Measurements from ENCODE around the gene USP32.

Gene USP32

GRCh38 chr17:60158751-60159478 lies 233.0 kb downstream of the USP32 start:
- no peak for DNase-seq (ENCODE audit: low read depth in 1 of 2, low spot score in 1 of 2)

- DNase-seq (ENCODE audit: low read depth in 1 of 2, low spot score in 1 of 2): no peak
These were observed 234.4 kb downstream of the USP32 start for GRCh38 chr17:60157487-60158040.

GRCh38 chr17:60156746-60157145 lies 235.2 kb downstream of the USP32 start:
- DNase-seq (ENCODE audit: low read depth in 1 of 2, low spot score in 1 of 2): no peak

- DNase-seq (ENCODE audit: low read depth in 1 of 2, low spot score in 1 of 2): no peak
These were observed 236.1 kb downstream of the USP32 start for GRCh38 chr17:60155815-60156214.

DNA sequence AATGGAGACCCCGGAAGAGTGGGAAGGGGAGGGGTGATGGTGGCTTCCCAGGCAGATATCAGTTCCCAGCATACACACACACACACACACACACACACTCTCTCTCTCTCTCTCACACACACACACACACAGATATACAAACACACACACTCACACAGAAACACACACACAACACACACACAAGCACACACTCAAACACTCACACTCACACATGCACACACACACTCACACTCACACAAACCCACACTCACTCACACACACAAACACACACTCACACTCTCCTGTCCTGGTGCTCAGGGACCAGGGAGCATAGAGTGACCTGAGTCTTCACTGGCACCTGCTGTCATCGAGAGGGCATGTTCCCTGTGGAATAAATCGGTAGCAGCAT lies 236.5 kb downstream of the USP32 start:
- DNase-seq (ENCODE audit: low read depth in 1 of 2, low spot score in 1 of 2): no peak

DNA sequence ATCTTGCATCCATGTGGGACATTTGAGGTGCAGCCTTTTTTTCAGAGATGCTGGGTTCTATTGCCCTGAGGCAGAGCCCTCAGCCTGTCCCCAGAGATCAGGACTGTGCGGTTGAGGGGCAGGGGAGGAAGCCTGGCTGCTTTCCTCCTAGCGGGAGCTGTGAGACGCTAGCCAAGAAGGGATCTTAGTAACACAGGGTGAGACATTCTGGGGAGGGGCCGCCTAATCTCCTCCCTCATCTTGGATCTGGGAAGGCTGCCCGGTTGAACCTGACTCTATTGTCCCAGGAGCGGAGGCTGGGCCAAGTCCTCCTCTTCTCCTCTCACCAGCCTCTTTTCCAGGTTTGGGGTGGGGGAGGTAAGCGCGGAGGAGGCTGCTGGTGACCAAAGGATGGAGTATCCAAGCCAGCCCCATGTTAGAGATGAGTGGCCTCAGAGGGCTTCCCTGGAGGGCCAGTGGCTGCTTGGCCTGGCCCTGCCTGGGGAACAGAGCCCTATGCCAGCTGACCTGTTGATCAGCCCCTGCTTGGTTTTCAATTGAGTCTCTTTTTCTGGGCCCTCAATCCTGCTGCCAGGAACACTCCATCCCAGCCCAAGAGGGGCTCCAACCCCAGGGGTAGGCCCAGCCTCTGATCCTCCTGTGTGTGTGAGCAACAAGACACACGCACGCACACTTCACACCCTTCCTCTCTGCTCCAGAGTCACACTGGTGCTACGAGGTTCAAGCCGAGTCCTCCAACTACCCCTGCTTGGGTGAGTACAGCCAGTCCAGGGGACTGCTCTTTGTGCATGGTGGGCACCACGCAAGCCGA lies 237.1 kb downstream of the USP32 start:
- no peak for DNase-seq (ENCODE audit: low read depth in 1 of 2, low spot score in 1 of 2)

GRCh38 chr17:60153606-60154390 lies 238.1 kb downstream of the USP32 start:
- no peak for DNase-seq (ENCODE audit: low read depth in 1 of 2, low spot score in 1 of 2)

- no peak for DNase-seq (ENCODE audit: low read depth in 1 of 2, low spot score in 1 of 2)
These were observed 240.6 kb downstream of the USP32 start for GRCh38 chr17:60151355-60151754.

GRCh38 chr17:60149691-60150582 lies 242.0 kb downstream of the USP32 start, which contains the start of gene CA4:
CA4 (plus strand) TSS chr17:60149973; CDS start chr17:60150035, 62 bp downstream.
- no peak for DNase-seq (ENCODE audit: low read depth in 1 of 2, low spot score in 1 of 2)

- DNase-seq (ENCODE audit: low read depth in 1 of 2, low spot score in 1 of 2): no peak
These were observed 243.6 kb downstream of the USP32 start for GRCh38 chr17:60148373-60148772.

GRCh38 chr17:60147553-60148223 lies 244.2 kb downstream of the USP32 start:
- no peak for DNase-seq (ENCODE audit: low read depth in 1 of 2, low spot score in 1 of 2)

- no peak for DNase-seq (ENCODE audit: low read depth in 1 of 2, low spot score in 1 of 2)
These were observed 245.7 kb downstream of the USP32 start for GRCh38 chr17:60146206-60146605.

- no peak for DNase-seq (ENCODE audit: low read depth in 1 of 2, low spot score in 1 of 2)
These were observed 246.7 kb downstream of the USP32 start for GRCh38 chr17:60145006-60145935.

DNA sequence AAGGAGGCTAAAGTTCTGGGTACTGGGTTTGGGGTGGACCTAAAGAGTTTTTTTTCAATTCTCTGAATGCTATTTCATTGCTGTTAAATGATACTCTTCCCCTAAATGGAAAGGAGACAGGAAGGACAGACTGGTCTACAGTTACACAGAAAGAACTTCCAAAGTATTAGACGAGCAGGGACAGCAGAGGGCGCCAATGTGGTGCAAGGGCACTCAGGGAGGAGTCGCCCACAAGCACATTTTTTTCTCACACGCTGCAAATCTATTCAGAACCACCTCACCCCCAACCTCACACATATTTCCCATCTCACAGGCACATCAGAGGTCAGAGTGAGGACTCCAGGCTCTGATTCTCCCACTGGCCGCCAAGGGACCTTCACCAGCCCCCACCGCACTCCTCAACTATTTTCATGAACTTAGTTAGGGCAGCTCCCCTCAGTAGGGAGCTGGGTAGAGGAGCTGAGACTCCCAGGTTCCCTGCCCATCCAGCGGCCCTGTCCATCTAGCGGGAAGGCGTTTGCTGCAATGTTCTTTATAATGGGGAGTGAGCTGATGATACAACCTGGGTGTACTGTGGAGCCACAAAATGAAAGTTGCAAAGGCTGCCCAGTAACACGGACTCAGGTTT lies 248.9 kb downstream of the USP32 start:
- DNase-seq (ENCODE audit: low read depth in 1 of 2, low spot score in 1 of 2): peak; percentile 25 to 64

GRCh38 chr17:60141111-60142018 lies 250.6 kb downstream of the USP32 start:
- DNase-seq (ENCODE audit: low read depth in 1 of 2, low spot score in 1 of 2): no peak

DNA sequence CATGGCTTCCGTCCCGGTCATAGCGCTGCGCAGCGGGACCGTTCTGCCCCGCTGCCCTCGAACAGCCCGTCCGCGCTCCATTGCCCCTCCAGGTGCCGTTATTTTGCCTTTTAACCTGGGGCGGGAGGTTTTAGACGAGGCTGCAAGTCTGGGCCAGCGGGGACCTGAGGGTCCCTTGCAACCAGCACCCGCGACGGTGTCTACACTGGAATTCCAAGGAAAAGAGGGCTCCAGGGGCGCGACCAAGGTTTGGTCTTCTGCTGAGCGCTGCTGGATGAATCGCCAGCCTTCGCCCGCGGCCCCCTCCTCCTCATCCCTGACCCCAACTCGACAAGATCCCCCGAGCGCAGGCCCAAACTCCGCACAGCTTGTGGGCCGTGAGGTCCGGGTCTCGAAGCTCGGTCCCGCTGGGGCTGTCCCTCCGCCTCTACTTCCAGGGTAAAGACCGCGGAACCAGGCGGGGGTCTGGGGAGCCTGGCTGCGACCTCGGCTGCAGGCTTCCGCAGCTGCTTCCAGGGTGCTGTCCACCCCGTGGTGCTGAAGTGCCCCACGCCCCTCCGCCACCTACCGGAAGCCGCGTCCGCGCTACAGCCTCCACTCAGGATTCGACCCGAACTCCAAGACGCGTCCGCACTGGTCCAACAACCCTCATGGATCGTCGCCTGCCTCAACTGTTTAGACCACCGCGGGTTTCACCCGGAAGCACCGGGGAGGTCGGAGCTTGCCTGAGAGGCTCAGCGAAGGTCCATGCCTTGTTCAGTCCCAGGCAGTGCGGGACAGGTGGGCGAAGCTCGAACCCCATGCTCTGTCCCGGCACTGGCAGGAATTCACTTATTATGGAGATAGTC lies 252.3 kb downstream of the USP32 start:
- peak; percentile 19 to 59 for DNase-seq (ENCODE audit: low read depth in 1 of 2, low spot score in 1 of 2)
